Spleen (tissue), 7 donors: ENCODE measurements around the gene KRR1.

Experiments
- CTCF ChIP-seq, 11 experiments: fragments of 200-600 bp in 7 of 11; fragments of 450-650 bp in 4 of 11; sonication (generic) in 4 of 11; IDR thresholded peaks in 8 of 11; conservative IDR thresholded peaks in 3 of 11; 1 replicate in 7 of 11; 2 replicates in 4 of 11; pipeline versions ENCODE4 v1.4.0 to v1.8.0; 2016 to 2021; ENCODE audit warnings: antibody characterized with exemption in 11 of 11, inconsistent platforms in 4 of 11, mild to moderate bottlenecking in 1 of 11
- POLR2A ChIP-seq, 3 donors: fragments of 450-650 bp; IDR thresholded peaks; one replicate each; pipeline ENCODE4 v1.5.1; 2017; ENCODE audit warnings: antibody characterized with exemption in 3 of 3, mild to moderate bottlenecking in 1 of 3
- donor health status: DM: no; HTN: no; CAD: no; lungs with moderate emphysema.
- donor health status: DM: no; HTN: no; CAD: no.
- donor health status: DM: no; HTN: no; CAD: no.

- TF ChIP-seq CTCF (IDR thresholded peaks at IDR 0.05 in 8 of 11, conservative IDR thresholded peaks at IDR 0.05 in 3 of 11): no peak
- TF ChIP-seq POLR2A (IDR thresholded peaks at IDR 0.05): no peak
These were observed 51.2 kb downstream of the KRR1 start for GRCh38 chr12:75460204-75460603.
